ENCODE results near the gene ATP6AP1. TPM values are rescaled to one million over a fixed set of nuclear protein-coding genes. Genes with fewer than 3 reads are reported as not detected.

Gene ATP6AP1
- total and polyA plus RNA-seq, 9 of the 15 experiments (the other 6 are each of a cell fraction or from before 2014, with no cell fraction given), result 8.3 to 90.5 (median 52.9) TPM

GRCh38 chrX:154409222-154409871, 19.1 kb upstream of the ATP6AP1 start, which contains the start of gene DNASE1L1 (continued):
- TF ChIP-seq ZBTB7A (IDR thresholded peaks at IDR 0.05; ENCODE audit: borderline replicate concordance, control insufficient read depth, low read depth, low read length) (peak; percentile 98), SRSF1 (IDR thresholded peaks at IDR 0.05; ENCODE audit: low read depth, low read length) (no peak), MLLT1 (IDR thresholded peaks at IDR 0.05) (no peak), HNRNPLL (IDR thresholded peaks at IDR 0.05; ENCODE audit: low read depth, low read length, poor library complexity, severe bottlenecking) (no peak), MIER1 (IDR thresholded peaks at IDR 0.05; ENCODE audit: low read depth) (no peak), CHD1 (IDR thresholded peaks at IDR 0.05; ENCODE audit: low read length) (peak; percentile 77), ZNF785 (CRISPR knock-in tag; IDR thresholded peaks at IDR 0.05) (no peak), THAP12 (CRISPR knock-in tag; IDR thresholded peaks at IDR 0.05) (no peak), KLF13 (tag; IDR thresholded peaks at IDR 0.05; ENCODE audit: borderline replicate concordance, low read depth) (no peak), GABPB2 (CRISPR knock-in tag; conservative IDR thresholded peaks at IDR 0.05) (no peak), DPF2 (IDR thresholded peaks at IDR 0.05) (peak; percentile 70; the same call in 1 of the 2 replicates), ETS1 (conservative IDR thresholded peaks at IDR 0.05; ENCODE audit: control insufficient read depth, low read depth, low read length) (no peak), CBX3 (IDR thresholded peaks at IDR 0.05; ENCODE audit: borderline replicate concordance in 1 of 2, low read length in 2 of 2) (no peak), MCM2 (IDR thresholded peaks at IDR 0.05; ENCODE audit: low read depth) (no peak), PYGO2 (tag; IDR thresholded peaks at IDR 0.05) (no peak), HNRNPL (IDR thresholded peaks at IDR 0.05; ENCODE audit: low read depth, low read length) (no peak), CREB3L1 (IDR thresholded peaks at IDR 0.05; ENCODE audit: borderline replicate concordance, low read depth) (no peak), UBTF (IDR thresholded peaks at IDR 0.05; ENCODE audit: borderline replicate concordance in 1 of 2, low read depth in 2 of 2, low read length in 2 of 2) (no peak)

All from K562 (cell line).